SK-N-SH (cell line): ENCODE measurements around the gene PDE6D. TPM values are rescaled to one million over a fixed set of nuclear protein-coding genes. Genes with fewer than 3 reads are reported as not detected.

Source experiments
- CTCF ChIA-PET: fragments of 300-600, 350-600 bp; formaldehyde crosslinking; extraction: SDS; loops from one replicate; lab custom pipeline; 2021; lab: Yijun Ruan, JAX
- POLR2A ChIA-PET: fragments of 350-600 bp; sonication (Branson Sonifier 250); formaldehyde crosslinking; extraction: SDS; loops from one replicate; lab custom pipeline; 2020; ENCODE audit warnings: antibody characterized with exemption, inconsistent platforms; lab: Yijun Ruan, JAX
- DNase-seq: peaks from one replicate; pipeline ENCODE4 v3.0.0; 2012
- H2AFZ ChIP-seq: fragments of 200-600 bp; sonication (generic); 2 replicates; pipeline ENCODE4 v1.8.1; 2016; ENCODE audit warnings: antibody characterized with exemption, mild to moderate bottlenecking, low read depth
- H3F3A ChIP-seq: fragments of 200-600 bp; sonication (generic); replicated peaks from 2 replicates; pipeline ENCODE3; 2016; ENCODE audit warnings: antibody characterized with exemption, mild to moderate bottlenecking; ENCODE audit not compliant: insufficient read depth
- H3K27ac ChIP-seq, 2 experiments: fragments of 200-500 bp in 1 of 2; fragments of 200-600 bp in 1 of 2; sonication (Bioruptor generic) in 1 of 2; sonication (generic), shearing (Covaris generic) in 1 of 2; 2 replicates each; pipeline versions ENCODE4 v1.5.1 to v1.6.1; 2014 to 2016; ENCODE audit warnings: low read depth in 2 of 2, inconsistent platforms in 1 of 2, low read length in 1 of 2, mild to moderate bottlenecking in 1 of 2, mixed read lengths in 1 of 2
- H3K27me3 ChIP-seq: fragments of 200-600 bp; sonication (generic), shearing (Covaris generic); 2 replicates; pipeline ENCODE4 v1.6.1; 2016; ENCODE audit warnings: mixed run types; ENCODE audit not compliant: insufficient read depth
- H3K36me3 ChIP-seq, 2 experiments: fragments of 200-500 bp in 1 of 2; fragments of 200-600 bp in 1 of 2; sonication (Bioruptor generic) in 1 of 2; sonication (generic) in 1 of 2; replicated peaks in 1 of 2; 2 replicates each; pipeline versions ENCODE3 to v1.5.1; 2014 to 2016; ENCODE audit warnings: low read length in 1 of 2, mild to moderate bottlenecking in 1 of 2; ENCODE audit not compliant: insufficient read depth in 2 of 2, control insufficient read depth in 1 of 2
- H3K4me1 ChIP-seq, 2 experiments: fragments of 200-500 bp in 1 of 2; fragments of 200-600 bp in 1 of 2; sonication (Bioruptor generic) in 1 of 2; sonication (generic), shearing (Covaris generic) in 1 of 2; 2 replicates each; pipeline versions ENCODE4 v1.5.1 to v1.6.1; 2014 to 2016; ENCODE audit warnings: low read depth in 1 of 2, low read length in 1 of 2, mixed run types in 1 of 2; ENCODE audit not compliant: insufficient read depth in 2 of 2, control insufficient read depth in 1 of 2
- H3K4me2 ChIP-seq: fragments of 200-600 bp; sonication (generic), shearing (Covaris generic); 2 replicates; pipeline ENCODE4 v1.6.1; 2017; ENCODE audit warnings: mixed run types
- H3K4me3 ChIP-seq, 2 experiments: fragments of 200-500 bp in 1 of 2; fragments of 200-600 bp in 1 of 2; sonication (Bioruptor generic) in 1 of 2; sonication (generic), shearing (Covaris generic) in 1 of 2; 2 replicates each; pipeline versions ENCODE4 v1.5.1 to v1.8.1; 2014 to 2016; ENCODE audit warnings: low read depth in 2 of 2, inconsistent platforms in 1 of 2, low read length in 1 of 2, mild to moderate bottlenecking in 1 of 2, mixed read lengths in 1 of 2, moderate library complexity in 1 of 2
- H3K79me2 ChIP-seq: fragments of 200-600 bp; sonication (generic); 2 replicates; pipeline ENCODE4 v1.8.1; 2017; ENCODE audit warnings: mild to moderate bottlenecking; ENCODE audit not compliant: insufficient read depth
- H3K9ac ChIP-seq: fragments of 200-600 bp; sonication (generic); 2 replicates; pipeline ENCODE4 v1.6.1; 2017; ENCODE audit warnings: mixed run types
- H3K9me2 ChIP-seq: fragments of 200-600 bp; sonication (generic); 2 replicates; pipeline ENCODE4 v1.6.1; 2017; ENCODE audit warnings: mixed run types
- H3K9me3 ChIP-seq: fragments of 200-600 bp; sonication (generic); 2 replicates; pipeline ENCODE4 v1.6.1; 2017; ENCODE audit warnings: mixed run types, mild to moderate bottlenecking, moderate library complexity
- H4K20me1 ChIP-seq: fragments of 200-600 bp; sonication (generic); 2 replicates; pipeline ENCODE4 v1.6.1; 2017; ENCODE audit warnings: mild to moderate bottlenecking, mixed run types; ENCODE audit not compliant: insufficient read depth
- ELF1 ChIP-seq: IDR thresholded peaks from 2 replicates; pipeline ENCODE4 v1.4.0; 2012
- EP300 ChIP-seq, 2 experiments: IDR thresholded peaks; 2 replicates each; pipeline versions ENCODE4 v1.4.0 to v1.6.1; 2012; ENCODE audit warnings: borderline replicate concordance in 1 of 2, low read depth in 1 of 2, low read length in 1 of 2
- FOSL2 ChIP-seq: IDR thresholded peaks from 2 replicates; pipeline ENCODE4 v1.4.0; 2012; ENCODE audit warnings: low read depth, mild to moderate bottlenecking, moderate library complexity, borderline replicate concordance
- FOXM1 ChIP-seq: IDR thresholded peaks from 2 replicates; pipeline ENCODE4 v1.4.0; 2012; ENCODE audit warnings: low read depth, mild to moderate bottlenecking
- GABPA ChIP-seq: IDR thresholded peaks from 2 replicates; pipeline ENCODE4 v1.4.0; 2012; ENCODE audit warnings: low read depth, mild to moderate bottlenecking
- JUND ChIP-seq: IDR thresholded peaks from 2 replicates; pipeline ENCODE4 v1.4.0; 2012
- MAX ChIP-seq: IDR thresholded peaks from 2 replicates; pipeline ENCODE4 v1.4.0; 2012; ENCODE audit warnings: low read depth
- MEF2A ChIP-seq: IDR thresholded peaks from 2 replicates; pipeline ENCODE4 v1.4.0; 2012; ENCODE audit warnings: low read depth, borderline replicate concordance
- MXI1 ChIP-seq: IDR thresholded peaks from 2 replicates; pipeline ENCODE4 v1.6.1; 2012; ENCODE audit warnings: mild to moderate bottlenecking, low read depth, low read length, improper control_type of control experiment
- PBX3 ChIP-seq: IDR thresholded peaks from 2 replicates; pipeline ENCODE4; 2012
- RCOR1 ChIP-seq: fragments of 150-350 bp; IDR thresholded peaks from 2 replicates; pipeline ENCODE4 v1.6.1; 2017; ENCODE audit warnings: antibody characterized with exemption, low read length
- REST ChIP-seq: IDR thresholded peaks from 2 replicates; pipeline ENCODE4 v1.6.1; 2012; ENCODE audit warnings: mild to moderate bottlenecking, low read depth, low read length, moderate library complexity
- RFX5 ChIP-seq: IDR thresholded peaks from 2 replicates; pipeline ENCODE4 v1.6.1; 2012; ENCODE audit warnings: mild to moderate bottlenecking, improper control_type of control experiment, low read length
- RXRA ChIP-seq: IDR thresholded peaks from 2 replicates; pipeline ENCODE4 v1.4.0; 2012; ENCODE audit warnings: low read depth, mild to moderate bottlenecking, borderline replicate concordance
- SIN3A ChIP-seq: IDR thresholded peaks from 2 replicates; pipeline ENCODE4 v1.6.1; 2012; ENCODE audit warnings: low read depth, mild to moderate bottlenecking, low read length, moderate library complexity, borderline replicate concordance
- TAF1 ChIP-seq: IDR thresholded peaks from 2 replicates; pipeline ENCODE4 v1.6.1; 2012; ENCODE audit warnings: low read depth, mild to moderate bottlenecking, low read length, moderate library complexity, borderline replicate concordance
- TCF12 ChIP-seq: IDR thresholded peaks from 2 replicates; pipeline ENCODE4 v1.4.0; 2012
- USF1 ChIP-seq: IDR thresholded peaks from 2 replicates; pipeline ENCODE4 v1.4.0; 2012; ENCODE audit warnings: low read depth, borderline replicate concordance
- YY1 ChIP-seq: IDR thresholded peaks from 2 replicates; pipeline ENCODE4 v1.4.0; 2012; ENCODE audit warnings: low read depth, mild to moderate bottlenecking
- ZBTB33 ChIP-seq: IDR thresholded peaks from 2 replicates; pipeline ENCODE4 v1.4.0; 2012; ENCODE audit warnings: low read depth, borderline replicate concordance
- WGBS: methylation state at CpG from one replicate; pipeline ENCODE4 v1.1.6; 2017; ENCODE audit warnings: low lambda C conversion rate; 5-methylcytosine and 5-hydroxymethylcytosine counted together
- polyA plus RNA-seq, 3 experiments: library from polyadenylated mRNA; depleted of rRNA; stranded (reverse); fragments of >200 nt; gene quantifications; 2 replicates each; pipeline ENCODE4 v1.2.3, GENCODE V29; 2012

Gene PDE6D
- polyA plus RNA-seq, 1 of the 3 experiments (the other 2 are of a cell fraction) = 33.9 TPM

- DNase-seq = no peak
- H3K9ac ChIP-seq = no peak overlapping the region
- ChIA-PET CTCF (interaction anchor here (1.7 kb wide), 1 partner anchor 18 kb away, joined by 9 read pairs; no protein-coding TSS in a partner anchor), POLR2A (no interaction called here)
- H3K4me2 ChIP-seq = no peak overlapping the region
- H3K9me3 ChIP-seq = no peaks in the 10 kb centered on the region
- H4K20me1 ChIP-seq = no peaks in the 10 kb centered on the region
- no peaks in the 10 kb centered on the region for H3K79me2 ChIP-seq
- H3K4me1 ChIP-seq = no peaks in the 10 kb centered on the region
- no peaks in the 10 kb centered on the region for H3K27me3 ChIP-seq
- TF ChIP-seq USF1 = no peak
- no peak for TF ChIP-seq TAF1
- no peak for TF ChIP-seq FOXM1
- TF ChIP-seq JUND = no peak
- no peak for TF ChIP-seq ELF1
- no peak for TF ChIP-seq MEF2A
- no peak for TF ChIP-seq FOSL2
- TF ChIP-seq RCOR1 = no peak
- TF ChIP-seq RXRA = no peak
- no peak for TF ChIP-seq YY1
- no peak for TF ChIP-seq GABPA
- no peak for TF ChIP-seq MXI1
- no peak for TF ChIP-seq SIN3A
- no peak for TF ChIP-seq ZBTB33
- no peak for TF ChIP-seq REST
- no peak for TF ChIP-seq EP300 (IDR thresholded peaks at IDR 0.05; ENCODE audit: borderline replicate concordance in 1 of 2, low read depth in 1 of 2, low read length in 1 of 2)
- TF ChIP-seq TCF12 = no peak
- TF ChIP-seq RFX5 = no peak
- TF ChIP-seq MAX = no peak
- TF ChIP-seq PBX3 = no peak
- 89% methylated on average over 4 of the region's 4 CpGs for WGBS
- no peak overlapping the region for H2AFZ ChIP-seq
- no peak overlapping the region for H3K27ac ChIP-seq
- H3K9me2 ChIP-seq = no peaks in the 10 kb centered on the region
- H3K4me3 ChIP-seq = no peak overlapping the region
- H3K36me3 ChIP-seq = peaks cover 3 to 13% of the 10 kb centered on the region in 2 experiments
- H3F3A ChIP-seq = no peaks in the 10 kb centered on the region
Measured at GRCh38 chr2:231732604-231733003, 48.5 kb downstream of the PDE6D start.
